ENCODE results near the gene SBF2.

SBF2 gene

GRCh38 chr11:10030122-10030490 lies 263.9 kb downstream of the SBF2 start:
- H3F3A ChIP-seq (ENCODE audit: insufficient read depth, low read length) = no peaks in the 10 kb centered on the region
- no peak overlapping the region for H2AFZ ChIP-seq (ENCODE audit: low read length)
- H3K79me2 ChIP-seq (ENCODE audit: low read length) = no peaks in the 10 kb centered on the region
- H4K20me1 ChIP-seq (ENCODE audit: insufficient read depth, low read length) = no peaks in the 10 kb centered on the region
- H3K9me3 ChIP-seq (replicated peaks; ENCODE audit: insufficient read depth, low read length) = no peaks in the 10 kb centered on the region
- H3K9ac ChIP-seq (ENCODE audit: low read length) = no peak overlapping the region
- H3K4me1 ChIP-seq (ENCODE audit: low read length) = no peaks in the 10 kb centered on the region
- H3K4me3 ChIP-seq (ENCODE audit: low read length) = no peak overlapping the region
- TF ChIP-seq CTCF (IDR thresholded peaks at IDR 0.05; ENCODE audit: low read length) (no peak), EZH2phosphoT487 (IDR thresholded peaks at IDR 0.05; ENCODE audit: low read length) (no peak), EZH2 (optimal IDR thresholded peaks at IDR 0.05; ENCODE audit: low read depth, low read length) (no peak)
- no peak for DNase-seq
- H3K36me3 ChIP-seq (replicated peaks; ENCODE audit: insufficient read depth, low read length) = no peaks in the 10 kb centered on the region
- no peaks in the 10 kb centered on the region for H3K27me3 ChIP-seq (replicated peaks; ENCODE audit: insufficient read depth, low read length)
- no peaks in the 10 kb centered on the region for H3K9me2 ChIP-seq (replicated peaks; ENCODE audit: insufficient read depth, low read length)
- H3K4me2 ChIP-seq (ENCODE audit: low read depth, low read length) = no peak overlapping the region
- H3K27ac ChIP-seq (ENCODE audit: low read length) = no peak overlapping the region

- TF ChIP-seq EZH2phosphoT487 (IDR thresholded peaks at IDR 0.05; ENCODE audit: low read length) (no peak), EZH2 (optimal IDR thresholded peaks at IDR 0.05; ENCODE audit: low read depth, low read length) (no peak), CTCF (IDR thresholded peaks at IDR 0.05; ENCODE audit: low read length) (no peak)
- H3K4me3 ChIP-seq (ENCODE audit: low read length) = no peak overlapping the region
- H3K36me3 ChIP-seq (replicated peaks; ENCODE audit: insufficient read depth, low read length) = no peaks in the 10 kb centered on the region
- no peak overlapping the region for H2AFZ ChIP-seq (ENCODE audit: low read length)
- no peak overlapping the region for H3K4me2 ChIP-seq (ENCODE audit: low read depth, low read length)
- H3K27ac ChIP-seq (ENCODE audit: low read length) = no peak overlapping the region
- no peaks in the 10 kb centered on the region for H3K9me3 ChIP-seq (replicated peaks; ENCODE audit: insufficient read depth, low read length)
- H4K20me1 ChIP-seq (ENCODE audit: insufficient read depth, low read length) = no peaks in the 10 kb centered on the region
- no peak overlapping the region for H3K9ac ChIP-seq (ENCODE audit: low read length)
- H3F3A ChIP-seq (ENCODE audit: insufficient read depth, low read length) = no peaks in the 10 kb centered on the region
- no peaks in the 10 kb centered on the region for H3K27me3 ChIP-seq (replicated peaks; ENCODE audit: insufficient read depth, low read length)
- DNase-seq = no peak
- H3K79me2 ChIP-seq (ENCODE audit: low read length) = no peaks in the 10 kb centered on the region
- H3K9me2 ChIP-seq (replicated peaks; ENCODE audit: insufficient read depth, low read length) = no peaks in the 10 kb centered on the region
- H3K4me1 ChIP-seq (ENCODE audit: low read length) = no peaks in the 10 kb centered on the region
These were observed 264.5 kb downstream of the SBF2 start for GRCh38 chr11:10029386-10030121.

- no peak overlapping the region for H3K4me2 ChIP-seq (ENCODE audit: low read depth, low read length)
- no peak overlapping the region for H3K27ac ChIP-seq (ENCODE audit: low read length)
- H4K20me1 ChIP-seq (ENCODE audit: insufficient read depth, low read length) = no peaks in the 10 kb centered on the region
- no peaks in the 10 kb centered on the region for H3K27me3 ChIP-seq (replicated peaks; ENCODE audit: insufficient read depth, low read length)
- H3K4me1 ChIP-seq (ENCODE audit: low read length) = no peaks in the 10 kb centered on the region
- no peak overlapping the region for H3K9ac ChIP-seq (ENCODE audit: low read length)
- no peak for DNase-seq
- H3K4me3 ChIP-seq (ENCODE audit: low read length) = no peak overlapping the region
- no peak overlapping the region for H2AFZ ChIP-seq (ENCODE audit: low read length)
- H3F3A ChIP-seq (ENCODE audit: insufficient read depth, low read length) = no peaks in the 10 kb centered on the region
- no peaks in the 10 kb centered on the region for H3K36me3 ChIP-seq (replicated peaks; ENCODE audit: insufficient read depth, low read length)
- H3K9me2 ChIP-seq (replicated peaks; ENCODE audit: insufficient read depth, low read length) = no peaks in the 10 kb centered on the region
- no peak for TF ChIP-seq CTCF (IDR thresholded peaks at IDR 0.05; ENCODE audit: low read length)
- TF ChIP-seq EZH2phosphoT487 (IDR thresholded peaks at IDR 0.05; ENCODE audit: low read length) = no peak
- no peak for TF ChIP-seq EZH2 (optimal IDR thresholded peaks at IDR 0.05; ENCODE audit: low read depth, low read length)
- H3K9me3 ChIP-seq (replicated peaks; ENCODE audit: insufficient read depth, low read length) = no peaks in the 10 kb centered on the region
- H3K79me2 ChIP-seq (ENCODE audit: low read length) = no peaks in the 10 kb centered on the region
These were observed 267.5 kb downstream of the SBF2 start for GRCh38 chr11:10026514-10026913.
